Caco-2 (cell line): ENCODE results near the gene MZB1. TPM values are rescaled to one million over a fixed set of nuclear protein-coding genes. Genes with fewer than 3 reads are reported as not detected.

Experiments used
- BruUV-seq: library from RNA; stranded (reverse); fragments of 400-500 nt; replicated peaks from 2 replicates; lab custom pipeline; 2021; lab: Mats Ljungman, UMichigan
- CTCF ChIA-PET: fragments of 300-600 bp; sonication (Branson Sonifier 250); formaldehyde crosslinking; loops from one replicate; lab custom pipeline; 2022; ENCODE audit warnings: antibody characterized with exemption; lab: Charles Lee
- POLR2A ChIA-PET: fragments of 300-600 bp; sonication (Branson Sonifier 250); formaldehyde crosslinking; loops from one replicate; lab custom pipeline; 2022; ENCODE audit warnings: antibody characterized with exemption; lab: Charles Lee
- DNase-seq, 2 experiments: peaks; one replicate each; pipeline versions ENCODE4 v3.0.0 to v3.0.0-alpha.2; 2020 to 2022
- H3K27me3 ChIP-seq: replicated peaks from 2 replicates; pipeline ENCODE4 v1.6.0; 2011; ENCODE audit warnings: low read length; ENCODE audit not compliant: control insufficient read depth, insufficient read depth
- H3K36me3 ChIP-seq: 2 replicates; pipeline ENCODE4 v1.5.1; 2011; ENCODE audit warnings: low read length; ENCODE audit not compliant: control insufficient read depth, insufficient read depth
- H3K4me1 ChIP-seq: fragments of 250-450 bp; sonication (Bioruptor Pico); 2 replicates; pipeline ENCODE4 v1.5.1; 2020; ENCODE audit warnings: mild to moderate bottlenecking
- H3K4me3 ChIP-seq: 2 replicates; pipeline ENCODE4 v1.5.1; 2011; ENCODE audit warnings: low read depth, mild to moderate bottlenecking, control low read depth, low read length
- H3K9me3 ChIP-seq: fragments of 250-450 bp; sonication (Bioruptor Pico); 2 replicates; pipeline ENCODE4 v1.5.1; 2020; ENCODE audit warnings: mild to moderate bottlenecking, moderate library complexity
- H3K27ac Mint-ChIP-seq: one replicate; pipeline ENCODE4 v1.8.0; 2022; ENCODE audit warnings: mixed read lengths; ENCODE audit not compliant: unreplicated experiment
- H3K27me3 Mint-ChIP-seq: one replicate; pipeline ENCODE4 v1.8.0; 2022; ENCODE audit warnings: mixed read lengths; ENCODE audit not compliant: insufficient read depth, unreplicated experiment
- H3K36me3 Mint-ChIP-seq: one replicate; pipeline ENCODE4 v1.8.0; 2022; ENCODE audit warnings: mild to moderate bottlenecking, mixed read lengths; ENCODE audit not compliant: insufficient read depth, unreplicated experiment
- H3K4me1 Mint-ChIP-seq: one replicate; pipeline ENCODE4 v1.8.0; 2022; ENCODE audit warnings: low read depth, mixed read lengths; ENCODE audit not compliant: unreplicated experiment
- H3K4me3 Mint-ChIP-seq: one replicate; pipeline ENCODE4 v1.8.0; 2022; ENCODE audit warnings: mild to moderate bottlenecking, moderate library complexity, mixed read lengths; ENCODE audit not compliant: unreplicated experiment
- H3K9me3 Mint-ChIP-seq: one replicate; pipeline ENCODE4 v1.8.0; 2022; ENCODE audit warnings: mixed read lengths; ENCODE audit not compliant: unreplicated experiment
- intact Hi-C: fragments of 100-400 bp; cut with micrococcal nuclease; formaldehyde crosslinking; loops from one replicate; pipeline ENCODE4 v1.10.0; 2022; ENCODE audit not compliant: unreplicated experiment
- total RNA-seq: library from RNA; stranded (reverse); gene quantifications from 2 replicates; pipeline ENCODE4 v1.2.3, GENCODE V29; 2022
- TF ChIP-seq, protein P1 (sequence below), 2 experiments: fragments of 200-600 bp in 1 of 2; IDR thresholded peaks; 1 replicate in 1 of 2; 2 replicates in 1 of 2; pipeline versions ENCODE4 v1.5.1 to v1.8.0; 2011 to 2022; ENCODE audit warnings: antibody characterized with exemption in 1 of 2, control low read depth in 1 of 2, inconsistent platforms in 1 of 2, low read depth in 1 of 2, low read length in 1 of 2, mild to moderate bottlenecking in 1 of 2, moderate library complexity in 1 of 2; ENCODE audit not compliant: insufficient read depth in 1 of 2, severe bottlenecking in 1 of 2, unreplicated experiment in 1 of 2

The MZB1 gene
- total RNA-seq, 1 experiment from 2014 or later = not detected

GRCh38 chr5:139343476-139343875 is 46.2 kb downstream of the MZB1 start:
- TF ChIP-seq, protein P1, sequence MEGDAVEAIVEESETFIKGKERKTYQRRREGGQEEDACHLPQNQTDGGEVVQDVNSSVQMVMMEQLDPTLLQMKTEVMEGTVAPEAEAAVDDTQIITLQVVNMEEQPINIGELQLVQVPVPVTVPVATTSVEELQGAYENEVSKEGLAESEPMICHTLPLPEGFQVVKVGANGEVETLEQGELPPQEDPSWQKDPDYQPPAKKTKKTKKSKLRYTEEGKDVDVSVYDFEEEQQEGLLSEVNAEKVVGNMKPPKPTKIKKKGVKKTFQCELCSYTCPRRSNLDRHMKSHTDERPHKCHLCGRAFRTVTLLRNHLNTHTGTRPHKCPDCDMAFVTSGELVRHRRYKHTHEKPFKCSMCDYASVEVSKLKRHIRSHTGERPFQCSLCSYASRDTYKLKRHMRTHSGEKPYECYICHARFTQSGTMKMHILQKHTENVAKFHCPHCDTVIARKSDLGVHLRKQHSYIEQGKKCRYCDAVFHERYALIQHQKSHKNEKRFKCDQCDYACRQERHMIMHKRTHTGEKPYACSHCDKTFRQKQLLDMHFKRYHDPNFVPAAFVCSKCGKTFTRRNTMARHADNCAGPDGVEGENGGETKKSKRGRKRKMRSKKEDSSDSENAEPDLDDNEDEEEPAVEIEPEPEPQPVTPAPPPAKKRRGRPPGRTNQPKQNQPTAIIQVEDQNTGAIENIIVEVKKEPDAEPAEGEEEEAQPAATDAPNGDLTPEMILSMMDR (IDR thresholded peaks at IDR 0.05; ENCODE audit: insufficient read depth in 1 of 2, low read depth in 1 of 2, low read length in 1 of 2, severe bottlenecking in 1 of 2, unreplicated experiment in 1 of 2) = no peak
- Histone ChIP-seq H3K4me3 (peak overlapping the region; percentile 92), H3K9me3 (no peaks in the 10 kb centered on the region), H3K27me3 (no peaks in the 10 kb centered on the region), H3K4me1 (peaks cover 6% of the 10 kb centered on the region; the same call in 1 of the 2 replicates), H3K36me3 (no peaks in the 10 kb centered on the region)
- Mint-ChIP-seq H3K36me3 (peaks cover 66% of the 10 kb centered on the region), H3K27ac (peak overlapping the region; percentile 98), H3K27me3 (no peaks in the 10 kb centered on the region), H3K4me3 (peak overlapping the region; percentile 96), H3K9me3 (no peaks in the 10 kb centered on the region), H3K4me1 (peaks cover 13% of the 10 kb centered on the region)
- intact Hi-C loops = loop anchor here (2.0 kb wide), 1 partner anchor 13 kb away; no protein-coding TSS in a partner anchor
- no peak for DNase-seq
- no TSS peak for BruUV-seq
- POLR2A ChIA-PET = no interaction called here
- CTCF ChIA-PET = no interaction called here

GRCh38 chr5:139342423-139342723 is 47.3 kb downstream of the MZB1 start:
- intact Hi-C loops = loop anchor here (1.0 to 2.0 kb wide), 2 partner anchors 14 to 51 kb away; no protein-coding TSS in a partner anchor
- Histone ChIP-seq H3K4me3 (peak overlapping the region; percentile 92), H3K36me3 (no peaks in the 10 kb centered on the region), H3K27me3 (no peaks in the 10 kb centered on the region), H3K9me3 (no peaks in the 10 kb centered on the region), H3K4me1 (peaks cover 6% of the 10 kb centered on the region; the same call in 1 of the 2 replicates)
- Mint-ChIP-seq H3K27ac (peak overlapping the region; percentile 98), H3K36me3 (peaks cover 63% of the 10 kb centered on the region), H3K4me3 (peak overlapping the region; percentile 96), H3K27me3 (no peaks in the 10 kb centered on the region), H3K4me1 (peaks cover 13% of the 10 kb centered on the region), H3K9me3 (no peaks in the 10 kb centered on the region)
- POLR2A ChIA-PET = interaction anchor here (0.6 to 1.8 kb wide), 19 partner anchors 10 to 662 kb away, joined by 3 to 38 read pairs (median 5); partner anchors contain the start of genes CXXC5, DNAJC18, MATR3 and SIL1
- CTCF ChIA-PET = interaction anchor here (0.6 to 1.2 kb wide), 8 partner anchors 28 to 1297 kb away, joined by 3 to 8 read pairs (median 4); no protein-coding TSS in a partner anchor
- TF ChIP-seq, protein P1 (IDR thresholded peaks at IDR 0.05; ENCODE audit: insufficient read depth in 1 of 2, low read depth in 1 of 2, low read length in 1 of 2, severe bottlenecking in 1 of 2, unreplicated experiment in 1 of 2) = no peak
- no TSS peak for BruUV-seq
- DNase-seq = no peak

DNA sequence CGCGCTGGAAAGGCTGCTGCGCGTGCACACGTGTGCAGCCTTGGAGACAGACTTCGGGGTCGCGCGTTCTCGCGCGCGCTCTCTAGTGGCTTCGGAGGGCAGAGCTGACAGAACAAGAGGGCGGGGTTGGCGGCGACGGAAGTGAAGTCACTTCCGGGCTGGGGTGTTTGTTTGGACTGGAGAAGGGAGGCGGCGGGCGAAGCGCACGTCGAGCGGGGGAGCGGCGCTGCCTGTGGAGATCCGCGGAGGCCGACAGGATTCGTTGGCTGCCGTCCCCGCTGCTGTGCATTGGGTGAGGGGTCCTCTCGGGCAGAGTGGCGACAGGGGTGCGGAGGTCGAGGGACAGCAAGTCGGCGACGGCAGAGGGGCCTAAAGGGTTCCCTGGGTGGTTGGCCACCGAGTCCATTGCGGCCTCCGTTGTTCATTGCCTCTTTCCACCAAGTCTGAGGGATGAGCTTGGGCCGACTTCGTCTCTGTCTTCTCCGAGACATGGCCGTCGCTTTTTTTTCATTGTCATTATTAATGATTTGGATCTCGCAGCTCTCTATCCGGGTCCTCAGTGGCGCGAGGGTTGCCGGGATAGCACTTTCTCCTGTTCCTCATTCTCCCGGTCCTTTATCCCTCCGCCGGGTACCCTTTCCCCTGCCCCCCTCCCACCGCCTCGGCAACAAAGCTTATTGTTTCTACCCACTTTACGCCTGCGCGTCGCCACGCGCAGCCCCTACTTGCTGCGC is 47.9 kb downstream of the MZB1 start, which contains the start of gene PAIP2:
Gene PAIP2 (plus strand): TSS at position 166 of the 734 bp plus-strand sequence. CDS start 21,931 bp downstream, outside the sequence.
- Histone ChIP-seq H3K4me3 (peak within 1 kb of the TSS; percentile 92), H3K9me3 (no peaks in the 10 kb centered on the region), H3K36me3 (no peaks in the 10 kb centered on the region), H3K27me3 (no peaks in the 10 kb centered on the region), H3K4me1 (peaks cover 6% of the 10 kb centered on the region; the same call in 1 of the 2 replicates)
- Mint-ChIP-seq H3K9me3 (no peaks in the 10 kb centered on the region), H3K36me3 (peaks cover 63% of the 10 kb centered on the region), H3K27ac (peak within 1 kb of the TSS; percentile 98), H3K27me3 (no peaks in the 10 kb centered on the region), H3K4me1 (peaks cover 13% of the 10 kb centered on the region), H3K4me3 (peak within 1 kb of the TSS; percentile 96)
- CTCF ChIA-PET = interaction anchor here (0.6 to 1.2 kb wide), 14 partner anchors 10 to 1298 kb away, joined by 3 to 8 read pairs (median 4); no protein-coding TSS in a partner anchor
- TF ChIP-seq, protein P1 (IDR thresholded peaks at IDR 0.05; ENCODE audit: insufficient read depth in 1 of 2, low read depth in 1 of 2, low read length in 1 of 2, severe bottlenecking in 1 of 2, unreplicated experiment in 1 of 2) = peak; percentile 66 to 91
- intact Hi-C loops = loop anchor here (1.0 to 2.0 kb wide), 3 partner anchors 15 to 51 kb away; no protein-coding TSS in a partner anchor
- POLR2A ChIA-PET = interaction anchor here (0.6 to 1.8 kb wide), 19 partner anchors 10 to 662 kb away, joined by 3 to 38 read pairs (median 5); partner anchors contain the start of genes CXXC5, DNAJC18, MATR3 and SIL1
- BruUV-seq = TSS peak; percentile 89
- peak; percentile 98 for DNase-seq
